SK-N-SH (cell line): ENCODE data around the gene FMN1. TPM values are rescaled to one million over a fixed set of nuclear protein-coding genes. Genes with fewer than 3 reads are reported as not detected.

ENCODE experiments used
- CTCF ChIA-PET: fragments of 300-600, 350-600 bp; formaldehyde crosslinking; extraction: SDS; loops from one replicate; lab custom pipeline; 2021; lab: Yijun Ruan, JAX
- POLR2A ChIA-PET: fragments of 350-600 bp; sonication (Branson Sonifier 250); formaldehyde crosslinking; extraction: SDS; loops from one replicate; lab custom pipeline; 2020; ENCODE audit warnings: antibody characterized with exemption, inconsistent platforms; lab: Yijun Ruan, JAX
- DNase-seq: peaks from one replicate; pipeline ENCODE4 v3.0.0; 2012
- H2AFZ ChIP-seq: fragments of 200-600 bp; sonication (generic); 2 replicates; pipeline ENCODE4 v1.8.1; 2016; ENCODE audit warnings: antibody characterized with exemption, mild to moderate bottlenecking, low read depth
- H3F3A ChIP-seq: fragments of 200-600 bp; sonication (generic); replicated peaks from 2 replicates; pipeline ENCODE3; 2016; ENCODE audit warnings: antibody characterized with exemption, mild to moderate bottlenecking; ENCODE audit not compliant: insufficient read depth
- H3K27ac ChIP-seq, 2 experiments: fragments of 200-500 bp in 1 of 2; fragments of 200-600 bp in 1 of 2; sonication (Bioruptor generic) in 1 of 2; sonication (generic), shearing (Covaris generic) in 1 of 2; 2 replicates each; pipeline versions ENCODE4 v1.5.1 to v1.6.1; 2014 to 2016; ENCODE audit warnings: low read depth in 2 of 2, inconsistent platforms in 1 of 2, low read length in 1 of 2, mild to moderate bottlenecking in 1 of 2, mixed read lengths in 1 of 2
- H3K27me3 ChIP-seq: fragments of 200-600 bp; sonication (generic), shearing (Covaris generic); 2 replicates; pipeline ENCODE4 v1.6.1; 2016; ENCODE audit warnings: mixed run types; ENCODE audit not compliant: insufficient read depth
- H3K36me3 ChIP-seq, 2 experiments: fragments of 200-500 bp in 1 of 2; fragments of 200-600 bp in 1 of 2; sonication (Bioruptor generic) in 1 of 2; sonication (generic) in 1 of 2; replicated peaks in 1 of 2; 2 replicates each; pipeline versions ENCODE3 to v1.5.1; 2014 to 2016; ENCODE audit warnings: low read length in 1 of 2, mild to moderate bottlenecking in 1 of 2; ENCODE audit not compliant: insufficient read depth in 2 of 2, control insufficient read depth in 1 of 2
- H3K4me1 ChIP-seq, 2 experiments: fragments of 200-500 bp in 1 of 2; fragments of 200-600 bp in 1 of 2; sonication (Bioruptor generic) in 1 of 2; sonication (generic), shearing (Covaris generic) in 1 of 2; 2 replicates each; pipeline versions ENCODE4 v1.5.1 to v1.6.1; 2014 to 2016; ENCODE audit warnings: low read depth in 1 of 2, low read length in 1 of 2, mixed run types in 1 of 2; ENCODE audit not compliant: insufficient read depth in 2 of 2, control insufficient read depth in 1 of 2
- H3K4me2 ChIP-seq: fragments of 200-600 bp; sonication (generic), shearing (Covaris generic); 2 replicates; pipeline ENCODE4 v1.6.1; 2017; ENCODE audit warnings: mixed run types
- H3K4me3 ChIP-seq, 2 experiments: fragments of 200-500 bp in 1 of 2; fragments of 200-600 bp in 1 of 2; sonication (Bioruptor generic) in 1 of 2; sonication (generic), shearing (Covaris generic) in 1 of 2; 2 replicates each; pipeline versions ENCODE4 v1.5.1 to v1.8.1; 2014 to 2016; ENCODE audit warnings: low read depth in 2 of 2, inconsistent platforms in 1 of 2, low read length in 1 of 2, mild to moderate bottlenecking in 1 of 2, mixed read lengths in 1 of 2, moderate library complexity in 1 of 2
- H3K79me2 ChIP-seq: fragments of 200-600 bp; sonication (generic); 2 replicates; pipeline ENCODE4 v1.8.1; 2017; ENCODE audit warnings: mild to moderate bottlenecking; ENCODE audit not compliant: insufficient read depth
- H3K9ac ChIP-seq: fragments of 200-600 bp; sonication (generic); 2 replicates; pipeline ENCODE4 v1.6.1; 2017; ENCODE audit warnings: mixed run types
- H3K9me2 ChIP-seq: fragments of 200-600 bp; sonication (generic); 2 replicates; pipeline ENCODE4 v1.6.1; 2017; ENCODE audit warnings: mixed run types
- H3K9me3 ChIP-seq: fragments of 200-600 bp; sonication (generic); 2 replicates; pipeline ENCODE4 v1.6.1; 2017; ENCODE audit warnings: mixed run types, mild to moderate bottlenecking, moderate library complexity
- H4K20me1 ChIP-seq: fragments of 200-600 bp; sonication (generic); 2 replicates; pipeline ENCODE4 v1.6.1; 2017; ENCODE audit warnings: mild to moderate bottlenecking, mixed run types; ENCODE audit not compliant: insufficient read depth
- ELF1 ChIP-seq: IDR thresholded peaks from 2 replicates; pipeline ENCODE4 v1.4.0; 2012
- EP300 ChIP-seq, 2 experiments: IDR thresholded peaks; 2 replicates each; pipeline versions ENCODE4 v1.4.0 to v1.6.1; 2012; ENCODE audit warnings: borderline replicate concordance in 1 of 2, low read depth in 1 of 2, low read length in 1 of 2
- FOSL2 ChIP-seq: IDR thresholded peaks from 2 replicates; pipeline ENCODE4 v1.4.0; 2012; ENCODE audit warnings: low read depth, mild to moderate bottlenecking, moderate library complexity, borderline replicate concordance
- FOXJ3 ChIP-seq: sonication (generic); formaldehyde crosslinking; IDR thresholded peaks from 2 replicates; pipeline ENCODE4 v1.5.1; 2020; ENCODE audit warnings: mild to moderate bottlenecking, missing genetic modification reagents
- FOXM1 ChIP-seq: IDR thresholded peaks from 2 replicates; pipeline ENCODE4 v1.4.0; 2012; ENCODE audit warnings: low read depth, mild to moderate bottlenecking
- JUND ChIP-seq: IDR thresholded peaks from 2 replicates; pipeline ENCODE4 v1.4.0; 2012
- MXI1 ChIP-seq: IDR thresholded peaks from 2 replicates; pipeline ENCODE4 v1.6.1; 2012; ENCODE audit warnings: mild to moderate bottlenecking, low read depth, low read length, improper control_type of control experiment
- NRF1 ChIP-seq: IDR thresholded peaks from 2 replicates; pipeline ENCODE4 v1.6.1; 2012; ENCODE audit warnings: low read depth, mild to moderate bottlenecking, low read length
- PBX3 ChIP-seq: IDR thresholded peaks from 2 replicates; pipeline ENCODE4; 2012
- RFX5 ChIP-seq: IDR thresholded peaks from 2 replicates; pipeline ENCODE4 v1.6.1; 2012; ENCODE audit warnings: mild to moderate bottlenecking, improper control_type of control experiment, low read length
- SMC3 ChIP-seq: IDR thresholded peaks from 2 replicates; pipeline ENCODE4 v1.6.1; 2012; ENCODE audit warnings: low read depth, low read length, improper control_type of control experiment
- TCF12 ChIP-seq: IDR thresholded peaks from 2 replicates; pipeline ENCODE4 v1.4.0; 2012
- TEAD4 ChIP-seq: IDR thresholded peaks from 2 replicates; pipeline ENCODE4 v1.4.0; 2012; ENCODE audit warnings: mild to moderate bottlenecking, borderline replicate concordance; ENCODE audit not compliant: insufficient read depth
- USF1 ChIP-seq: IDR thresholded peaks from 2 replicates; pipeline ENCODE4 v1.4.0; 2012; ENCODE audit warnings: low read depth, borderline replicate concordance
- USF2 ChIP-seq: fragments of 150-350 bp; IDR thresholded peaks from 2 replicates; pipeline ENCODE4 v1.6.1; 2017; ENCODE audit warnings: antibody characterized with exemption, low read length, low read depth, borderline replicate concordance
- YY1 ChIP-seq: IDR thresholded peaks from 2 replicates; pipeline ENCODE4 v1.4.0; 2012; ENCODE audit warnings: low read depth, mild to moderate bottlenecking
- ZBTB33 ChIP-seq: IDR thresholded peaks from 2 replicates; pipeline ENCODE4 v1.4.0; 2012; ENCODE audit warnings: low read depth, borderline replicate concordance
- WGBS: methylation state at CpG from one replicate; pipeline ENCODE4 v1.1.6; 2017; ENCODE audit warnings: low lambda C conversion rate; 5-methylcytosine and 5-hydroxymethylcytosine counted together
- polyA plus RNA-seq, 3 experiments: library from polyadenylated mRNA; depleted of rRNA; stranded (reverse); fragments of >200 nt; gene quantifications; 2 replicates each; pipeline ENCODE4 v1.2.3, GENCODE V29; 2012

FMN1 gene
- polyA plus RNA-seq, 1 of the 3 experiments (the other 2 are of a cell fraction): 9.1 TPM

- DNase-seq: peak; percentile 7
- no peaks in the 10 kb centered on the region for H3K27me3 ChIP-seq
- H3K27ac ChIP-seq: peak overlapping the region in 1 of 2 experiments; percentile 91; a peak in 3 of 4 replicates
- peak overlapping the region; percentile 68 for H3K9ac ChIP-seq
- H3K36me3 ChIP-seq: no peaks in the 10 kb centered on the region
- no peaks in the 10 kb centered on the region for H4K20me1 ChIP-seq
- 33% methylated on average over 1 of the region's 1 CpG for WGBS
- CTCF ChIA-PET: interaction anchor here (0.7 to 8.6 kb wide), 8 partner anchors 9 to 488 kb away, joined by 3 to 51 read pairs (median 4); no protein-coding TSS in a partner anchor
- no peaks in the 10 kb centered on the region for H3K9me2 ChIP-seq
- H3K4me3 ChIP-seq: no peak overlapping the region
- peak; percentile 88 for TF ChIP-seq PBX3
- TF ChIP-seq TCF12: peak; percentile 80
- TF ChIP-seq JUND: peak; percentile 62
- peak in 1 of 2 experiments; percentile 54; a peak in 1 of 4 replicates for TF ChIP-seq EP300 (IDR thresholded peaks at IDR 0.05; ENCODE audit: borderline replicate concordance in 1 of 2, low read depth in 1 of 2, low read length in 1 of 2)
- TF ChIP-seq FOXJ3: no peak
- no peak for TF ChIP-seq SMC3
- no peak for TF ChIP-seq FOXM1
- TF ChIP-seq MXI1: no peak
- TF ChIP-seq YY1: no peak
- 0 out of 2 replicates have a peak, but pooled peaks have one; percentile 25 for TF ChIP-seq RFX5
- no peak for TF ChIP-seq USF2
- TF ChIP-seq NRF1: no peak
- TF ChIP-seq FOSL2: peak; percentile 66; the same call in 1 of the 2 replicates
- no peak for TF ChIP-seq ZBTB33
- TF ChIP-seq ELF1: no peak
- peak; percentile 62; the same call in 1 of the 2 replicates for TF ChIP-seq TEAD4
- no peak for TF ChIP-seq USF1
- TF ChIP-seq, all 33 proteins: peak for 7
- Histone ChIP-seq H3K4me1 (peaks cover 3 to 15% of the 10 kb centered on the region in 2 experiments; a peak in 3 of 4 replicates), H3F3A (peaks cover 19% of the 10 kb centered on the region), H3K4me2 (peak overlapping the region; percentile 32), H3K9me3 (no peaks in the 10 kb centered on the region), H3K79me2 (no peaks in the 10 kb centered on the region), H2AFZ (peak overlapping the region; percentile 45; the same call in 1 of the 2 replicates)
- POLR2A ChIA-PET: no interaction called here
Observed at GRCh38 chr15:33242165-33242564, 47.7 kb upstream of the FMN1 start.
